AG04450 (cell line): ENCODE results near the gene BAHCC1. TPM values are rescaled to one million over a fixed set of nuclear protein-coding genes. Genes with fewer than 3 reads are reported as not detected.

Source experiments
- CTCF ChIA-PET: fragments of 300-600, 350-600 bp; formaldehyde crosslinking; extraction: SDS; loops from one replicate; lab custom pipeline; 2022; ENCODE audit warnings: antibody characterized with exemption, inconsistent platforms; lab: Charles Lee
- POLR2A ChIA-PET: fragments of 350-600 bp; formaldehyde crosslinking; extraction: SDS; loops from one replicate; lab custom pipeline; 2021; ENCODE audit warnings: antibody characterized with exemption, inconsistent platforms; lab: Yijun Ruan, JAX
- DNase-seq: peaks from one replicate; pipeline ENCODE4 v3.0.0-alpha.2; 2011; ENCODE audit warnings: low read depth, low spot score
- H3K27ac ChIP-seq: one replicate; pipeline ENCODE4 v1.5.1; 2012; ENCODE audit warnings: low read depth, low read length, control low read depth
- H3K27me3 ChIP-seq: one replicate; pipeline ENCODE4 v1.6.0; 2012; ENCODE audit warnings: low read length; ENCODE audit not compliant: control insufficient read depth, insufficient read depth
- H3K4me3 ChIP-seq: 2 replicates; pipeline ENCODE4 v1.5.1; 2011; ENCODE audit warnings: mild to moderate bottlenecking, low read depth, low read length, control low read depth
- H3K9me3 ChIP-seq: 2 replicates; pipeline ENCODE4 v1.5.1; 2012; ENCODE audit warnings: low read length; ENCODE audit not compliant: control insufficient read depth, insufficient read depth
- polyA plus RNA-seq: library from polyadenylated mRNA; depleted of rRNA; stranded (reverse); fragments of >200 nt; gene quantifications from 2 replicates; pipeline ENCODE4 v1.2.3, GENCODE V29; 2011
- TF ChIP-seq, protein P1 (sequence below): IDR thresholded peaks from 2 replicates; pipeline ENCODE4 v1.5.1; 2011; ENCODE audit warnings: low read depth, low read length, control low read depth, inconsistent platforms

BAHCC1 gene
- polyA plus RNA-seq, 1 experiment = 1.3 TPM

DNA sequence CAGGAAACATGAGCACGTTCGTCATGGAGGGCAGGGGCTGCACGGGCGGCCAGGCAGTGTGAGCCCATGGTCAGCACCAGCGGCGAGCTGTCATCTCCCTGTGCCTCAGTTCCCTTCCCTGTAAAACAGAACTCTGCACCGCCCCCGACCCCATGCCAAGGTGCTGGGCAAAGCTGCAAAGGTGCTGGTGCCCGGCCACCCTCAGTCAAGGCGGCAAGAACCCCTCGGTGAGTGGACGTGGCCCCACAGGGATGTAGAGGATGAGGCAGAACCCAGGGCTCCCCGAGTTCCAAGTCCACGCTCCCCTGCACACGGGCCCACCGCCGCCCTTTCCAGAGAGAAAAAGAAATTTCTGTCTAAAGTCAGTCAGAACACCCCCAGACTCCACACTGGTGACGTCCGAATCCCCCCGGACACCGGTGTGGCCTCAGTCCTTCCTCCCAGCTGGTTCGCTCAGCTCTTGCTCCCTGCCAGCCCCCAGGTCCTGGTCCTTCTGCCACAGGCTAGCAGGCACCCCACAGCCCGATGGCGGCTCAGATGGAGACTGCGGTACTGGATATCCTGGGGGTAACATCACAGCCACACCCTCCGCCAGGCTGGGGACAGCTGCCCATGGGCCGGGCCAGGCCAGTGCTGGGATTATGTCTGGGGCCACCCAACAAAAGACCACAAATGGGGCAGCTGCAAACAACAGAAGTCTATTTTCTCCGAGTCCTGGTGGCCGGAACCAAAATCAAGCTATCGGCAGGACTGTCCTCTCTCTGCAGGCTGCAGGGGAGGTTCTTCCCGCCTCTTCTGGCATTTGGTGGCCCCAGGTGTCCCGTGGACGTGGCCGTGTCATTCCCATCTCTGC, 14.4 kb upstream of the BAHCC1 start:
- DNase-seq = no peak

DNA sequence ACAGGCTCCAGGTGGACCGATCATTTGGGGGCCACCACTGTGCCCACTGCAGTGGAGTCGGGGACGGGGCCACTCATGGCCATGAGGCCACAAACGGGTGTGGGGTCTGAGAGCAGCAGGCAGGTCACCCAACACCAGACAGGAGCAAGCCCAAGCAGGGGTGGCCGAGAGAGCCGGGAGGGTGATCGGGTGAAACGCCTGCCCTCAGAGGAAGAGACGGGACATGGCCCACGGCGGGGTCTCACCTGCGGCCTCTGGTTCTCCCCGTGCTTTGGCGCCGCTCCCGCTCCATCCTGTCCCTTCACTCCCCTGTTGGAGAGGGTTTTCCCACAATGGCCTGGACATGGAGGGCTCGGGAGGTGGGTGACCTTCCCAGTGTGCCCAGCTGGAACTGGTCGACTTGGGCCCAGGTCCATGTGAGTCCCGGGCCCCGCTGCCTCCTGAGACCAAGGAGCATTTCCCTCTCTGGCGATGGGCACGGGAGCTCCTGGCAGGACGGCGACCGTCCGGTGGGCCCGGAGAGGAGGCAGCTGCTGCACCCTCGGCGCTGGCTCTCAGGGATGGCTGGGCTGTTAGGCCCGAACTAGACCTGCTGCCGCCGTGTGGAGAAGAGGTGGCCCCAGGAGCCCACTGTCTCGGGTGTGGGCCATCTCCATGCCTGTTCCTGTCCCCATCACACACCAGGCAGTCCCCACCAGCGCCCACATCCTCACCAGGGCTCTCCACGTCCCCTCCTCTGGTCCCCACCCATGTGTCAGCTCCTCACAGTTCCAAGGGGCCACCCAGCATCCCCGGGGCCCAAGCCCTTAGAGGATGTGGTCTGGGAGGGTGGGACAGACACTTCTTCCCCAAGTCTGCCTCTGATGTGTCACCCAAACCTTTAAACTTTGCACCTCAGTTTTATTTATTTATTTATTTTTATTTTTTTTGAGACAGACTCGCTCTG, 13.4 kb upstream of the BAHCC1 start:
- TF ChIP-seq, protein P1, sequence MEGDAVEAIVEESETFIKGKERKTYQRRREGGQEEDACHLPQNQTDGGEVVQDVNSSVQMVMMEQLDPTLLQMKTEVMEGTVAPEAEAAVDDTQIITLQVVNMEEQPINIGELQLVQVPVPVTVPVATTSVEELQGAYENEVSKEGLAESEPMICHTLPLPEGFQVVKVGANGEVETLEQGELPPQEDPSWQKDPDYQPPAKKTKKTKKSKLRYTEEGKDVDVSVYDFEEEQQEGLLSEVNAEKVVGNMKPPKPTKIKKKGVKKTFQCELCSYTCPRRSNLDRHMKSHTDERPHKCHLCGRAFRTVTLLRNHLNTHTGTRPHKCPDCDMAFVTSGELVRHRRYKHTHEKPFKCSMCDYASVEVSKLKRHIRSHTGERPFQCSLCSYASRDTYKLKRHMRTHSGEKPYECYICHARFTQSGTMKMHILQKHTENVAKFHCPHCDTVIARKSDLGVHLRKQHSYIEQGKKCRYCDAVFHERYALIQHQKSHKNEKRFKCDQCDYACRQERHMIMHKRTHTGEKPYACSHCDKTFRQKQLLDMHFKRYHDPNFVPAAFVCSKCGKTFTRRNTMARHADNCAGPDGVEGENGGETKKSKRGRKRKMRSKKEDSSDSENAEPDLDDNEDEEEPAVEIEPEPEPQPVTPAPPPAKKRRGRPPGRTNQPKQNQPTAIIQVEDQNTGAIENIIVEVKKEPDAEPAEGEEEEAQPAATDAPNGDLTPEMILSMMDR = no peak
- Histone ChIP-seq H3K27ac (no peak overlapping the region), H3K4me3 (no peak overlapping the region), H3K9me3 (peaks cover 3% of the 10 kb centered on the region; the same call in 1 of the 2 replicates), H3K27me3 (no peaks in the 10 kb centered on the region)
- CTCF ChIA-PET = no interaction called here
- DNase-seq = no peak
- POLR2A ChIA-PET = no interaction called here

More for the DNA sequence above, 14.4 kb upstream of the BAHCC1 start:
- Histone ChIP-seq H3K27ac (no peak overlapping the region), H3K4me3 (no peak overlapping the region), H3K9me3 (peaks cover 3% of the 10 kb centered on the region; the same call in 1 of the 2 replicates), H3K27me3 (no peaks in the 10 kb centered on the region)
- TF ChIP-seq, protein P1 = no peak
- POLR2A ChIA-PET = no interaction called here
- CTCF ChIA-PET = no interaction called here

DNA sequence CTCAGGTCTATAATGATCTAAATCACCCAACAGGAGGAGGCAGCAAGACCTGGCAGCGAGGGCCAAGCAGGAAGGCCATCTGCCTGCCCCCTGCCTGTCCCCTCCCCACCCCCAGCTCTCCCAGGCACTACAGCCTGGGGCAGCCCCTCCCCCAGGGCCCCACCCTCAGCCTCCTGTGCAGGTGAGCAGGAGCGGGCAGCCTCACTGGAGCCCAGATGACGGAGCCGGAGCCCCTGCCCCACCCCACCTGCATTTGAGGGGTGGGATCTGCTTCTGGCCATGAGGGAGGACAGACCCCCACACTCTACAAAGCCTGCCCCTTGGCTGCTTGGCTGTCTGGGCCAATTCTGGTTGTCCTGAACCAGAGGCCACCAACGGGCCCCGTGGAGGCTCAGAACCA, 12.4 kb upstream of the BAHCC1 start:
- Histone ChIP-seq H3K4me3 (no peak overlapping the region), H3K27ac (no peak overlapping the region), H3K27me3 (no peaks in the 10 kb centered on the region), H3K9me3 (peaks cover 3% of the 10 kb centered on the region; the same call in 1 of the 2 replicates)
- DNase-seq = no peak
- ChIA-PET POLR2A (no interaction called here), CTCF (no interaction called here)
- TF ChIP-seq, protein P1 = no peak

DNA sequence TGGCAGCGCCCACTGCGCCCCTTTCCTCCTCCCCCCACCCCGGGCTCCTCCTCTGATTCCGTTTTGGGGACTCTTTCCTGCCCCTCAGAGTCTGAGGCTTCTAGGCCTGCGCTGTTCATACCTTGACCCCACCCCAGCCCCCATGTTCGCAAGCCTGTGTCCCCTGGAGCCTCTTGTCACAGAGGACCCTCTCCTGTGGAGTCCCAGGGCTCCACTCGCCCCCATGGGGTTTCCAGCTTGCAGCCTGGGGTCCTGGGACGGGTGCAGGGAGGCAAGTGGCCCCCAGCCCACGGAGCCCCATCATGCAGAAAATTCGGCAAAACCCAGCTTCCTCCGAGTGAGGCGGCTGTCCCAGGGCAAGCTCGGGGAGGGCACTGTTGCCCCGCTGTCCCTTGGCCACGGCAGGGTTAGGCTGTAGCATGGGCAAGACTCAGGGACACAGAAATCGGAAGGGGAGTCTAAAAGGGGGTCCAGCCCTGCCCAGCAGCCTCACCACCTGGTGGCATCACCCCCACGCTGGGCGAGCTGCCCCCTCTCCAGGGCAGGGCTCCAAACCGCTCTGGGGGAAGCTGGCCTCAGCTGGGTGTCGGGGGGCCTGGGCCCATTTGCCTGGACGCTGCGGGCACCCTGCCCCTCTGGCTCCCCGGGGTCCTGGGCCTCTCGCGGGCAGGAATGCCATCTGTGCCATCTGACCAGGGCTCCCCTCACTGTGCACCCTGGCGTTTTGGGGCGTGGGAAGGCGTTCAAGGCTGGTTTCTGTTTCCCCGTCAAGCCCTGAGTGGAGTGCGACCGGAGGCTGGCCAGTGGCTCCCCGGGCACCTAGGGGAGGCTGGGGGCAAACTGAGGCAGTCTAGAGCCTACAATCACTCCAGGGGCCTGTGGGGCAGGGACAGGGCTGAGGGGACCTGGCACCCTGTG, 11.5 kb upstream of the BAHCC1 start:
- Histone ChIP-seq H3K27ac (no peak overlapping the region), H3K27me3 (no peaks in the 10 kb centered on the region), H3K4me3 (no peak overlapping the region), H3K9me3 (peaks cover 3% of the 10 kb centered on the region; the same call in 1 of the 2 replicates)
- no peak for DNase-seq
- ChIA-PET POLR2A (interaction anchor here (0.7 kb wide), 1 partner anchor 219 kb away, joined by 3 read pairs; no protein-coding TSS in a partner anchor), CTCF (no interaction called here)
- TF ChIP-seq, protein P1 = no peak
